ENCODE results near the gene ARFGAP2.

- TF ChIP-seq CTCF (IDR thresholded peaks at IDR 0.05) (no peak), POLR2A (IDR thresholded peaks at IDR 0.05) (no peak)
These were observed 38.8 kb upstream of the ARFGAP2 start for GRCh38 chr11:47215366-47215910.

Data from testis (tissue), 2 donors.